GM13976 (cell line): ENCODE results near the gene EIF1AD.

ENCODE experiments used
- DNase-seq: peaks from one replicate; pipeline ENCODE4 v3.0.0; 2012; ENCODE audit warnings: low spot score
- in situ Hi-C: fragments of 300-500 bp; cut with MboI; formaldehyde crosslinking; loops from one replicate; pipeline ENCODE4 v1.12.0; 2022; ENCODE audit warnings: low sequenced_read_pairs, mixed read lengths, inconsistent platforms; ENCODE audit not compliant: unreplicated experiment
- TF ChIP-seq, protein P1 (sequence below): IDR thresholded peaks from 2 replicates; pipeline ENCODE4 v1.5.1; 2012; ENCODE audit warnings: borderline replicate concordance, mild to moderate bottlenecking; ENCODE audit not compliant: insufficient read depth; ENCODE audit errors: extremely low read depth, missing control alignments, control extremely low read depth

EIF1AD gene

GRCh38 chr11:66001942-66002647 is at the start of gene EIF1AD, which contains the start of gene BANF1:
EIF1AD (minus strand) TSS chr11:66002157; CDS start chr11:66000389, 1,768 bp downstream.
BANF1 (plus strand) TSS chr11:66002503; CDS start chr11:66003251, 748 bp downstream.
- TF ChIP-seq, protein P1, sequence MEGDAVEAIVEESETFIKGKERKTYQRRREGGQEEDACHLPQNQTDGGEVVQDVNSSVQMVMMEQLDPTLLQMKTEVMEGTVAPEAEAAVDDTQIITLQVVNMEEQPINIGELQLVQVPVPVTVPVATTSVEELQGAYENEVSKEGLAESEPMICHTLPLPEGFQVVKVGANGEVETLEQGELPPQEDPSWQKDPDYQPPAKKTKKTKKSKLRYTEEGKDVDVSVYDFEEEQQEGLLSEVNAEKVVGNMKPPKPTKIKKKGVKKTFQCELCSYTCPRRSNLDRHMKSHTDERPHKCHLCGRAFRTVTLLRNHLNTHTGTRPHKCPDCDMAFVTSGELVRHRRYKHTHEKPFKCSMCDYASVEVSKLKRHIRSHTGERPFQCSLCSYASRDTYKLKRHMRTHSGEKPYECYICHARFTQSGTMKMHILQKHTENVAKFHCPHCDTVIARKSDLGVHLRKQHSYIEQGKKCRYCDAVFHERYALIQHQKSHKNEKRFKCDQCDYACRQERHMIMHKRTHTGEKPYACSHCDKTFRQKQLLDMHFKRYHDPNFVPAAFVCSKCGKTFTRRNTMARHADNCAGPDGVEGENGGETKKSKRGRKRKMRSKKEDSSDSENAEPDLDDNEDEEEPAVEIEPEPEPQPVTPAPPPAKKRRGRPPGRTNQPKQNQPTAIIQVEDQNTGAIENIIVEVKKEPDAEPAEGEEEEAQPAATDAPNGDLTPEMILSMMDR, result no peak
- peak; percentile 93 for DNase-seq
- in situ Hi-C loops, result no loop called here

DNA sequence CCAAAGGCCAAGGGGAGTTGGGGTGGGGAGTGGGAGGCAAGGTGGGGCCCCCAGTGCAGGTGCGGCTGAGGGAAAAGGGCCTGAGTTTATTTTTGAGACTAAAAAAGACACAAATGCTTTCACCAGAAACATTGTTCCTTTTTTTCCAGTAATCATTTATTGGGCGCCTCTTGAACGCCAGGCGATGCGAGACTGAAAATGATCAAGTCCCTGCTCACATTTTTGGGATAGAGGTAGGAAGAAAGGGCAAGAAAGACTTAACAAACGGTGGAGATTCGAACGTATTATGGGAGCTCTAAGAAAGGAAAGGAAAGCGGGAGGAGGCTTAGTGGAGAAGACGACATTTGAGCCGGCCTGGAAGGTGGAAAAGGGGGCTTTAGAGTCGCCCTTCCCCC is 49.4 kb upstream of the EIF1AD start:
- in situ Hi-C loops, result no loop called here
- TF ChIP-seq, protein P1, result no peak
- no peak for DNase-seq

DNA sequence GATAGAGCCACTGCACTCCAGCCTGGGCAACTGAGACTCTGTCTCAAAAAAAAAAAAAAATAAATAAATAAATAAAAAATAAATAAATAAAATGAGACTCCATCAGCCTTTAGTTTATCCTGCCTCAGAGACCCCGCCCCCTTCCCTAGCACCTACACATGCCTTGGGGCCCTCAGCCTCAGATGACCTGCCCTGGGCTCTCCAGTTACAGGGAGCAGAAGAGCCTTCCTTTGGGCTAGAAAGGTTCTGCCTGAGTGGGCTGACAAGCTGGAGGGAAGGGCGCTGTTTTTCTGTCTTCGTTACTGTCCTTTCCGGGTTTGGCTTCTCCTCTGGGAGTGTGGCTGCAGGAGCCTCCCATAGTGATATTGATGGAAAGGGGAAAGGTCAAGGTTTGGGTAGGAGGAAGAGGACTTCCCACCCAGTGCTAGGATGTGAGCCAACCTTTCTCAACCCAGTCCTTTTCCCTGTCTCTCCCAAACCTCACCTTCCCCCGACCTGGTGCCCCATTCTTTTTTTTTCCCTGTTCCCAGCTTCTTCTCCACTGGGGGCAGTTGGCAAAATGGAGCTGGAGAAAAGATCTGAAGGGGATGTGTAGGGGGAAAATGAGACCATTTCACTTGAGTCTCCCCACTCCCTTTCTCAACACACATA is 48.7 kb upstream of the EIF1AD start:
- in situ Hi-C loops, result no loop called here
- TF ChIP-seq, protein P1, result no peak
- no peak for DNase-seq

DNA sequence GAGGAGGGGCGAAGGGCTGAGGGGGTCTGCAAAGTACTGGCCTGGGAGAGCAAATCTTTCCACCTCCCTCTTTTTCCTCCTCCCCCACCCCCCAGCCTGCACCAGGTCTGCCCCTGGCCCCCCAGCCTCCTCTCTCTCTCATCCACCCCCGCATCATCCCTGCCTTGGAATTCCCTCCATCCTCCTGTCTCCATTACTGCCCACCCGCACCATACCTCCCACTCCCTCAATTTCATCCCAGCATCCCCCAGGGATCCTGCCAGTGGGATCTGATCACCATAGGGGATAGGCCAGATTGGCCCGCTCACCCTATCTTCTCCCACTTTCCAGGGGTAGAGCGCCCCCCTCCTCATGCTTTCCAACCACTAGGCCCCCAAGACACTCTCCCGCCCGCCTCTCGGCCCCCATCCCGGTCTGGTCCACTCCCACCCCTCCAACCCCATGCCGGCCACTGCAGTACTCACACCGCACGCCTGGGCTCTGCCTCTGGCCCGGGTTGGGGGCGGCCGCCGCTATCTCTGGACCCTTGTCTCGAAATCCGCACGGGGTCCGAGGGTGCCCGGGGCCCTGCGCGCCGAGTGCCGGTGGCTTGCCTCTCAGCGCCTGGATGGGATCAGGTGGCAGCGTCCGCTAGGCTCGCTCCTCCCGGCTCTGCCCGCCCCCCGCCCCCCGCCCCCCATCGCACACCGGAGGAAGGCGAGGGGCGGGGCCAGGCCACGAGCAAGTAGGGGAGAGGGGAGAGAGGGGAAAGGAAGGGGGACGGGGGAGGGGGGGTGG is 46.8 kb upstream of the EIF1AD start, which contains the start of gene GAL3ST3:
Gene GAL3ST3 (minus strand): TSS at position 615 of the 777 bp plus-strand sequence. CDS start 3,746 bp downstream, outside the sequence.
- TF ChIP-seq, protein P1, result no peak
- DNase-seq, result no peak
- in situ Hi-C loops, result no loop called here

DNA sequence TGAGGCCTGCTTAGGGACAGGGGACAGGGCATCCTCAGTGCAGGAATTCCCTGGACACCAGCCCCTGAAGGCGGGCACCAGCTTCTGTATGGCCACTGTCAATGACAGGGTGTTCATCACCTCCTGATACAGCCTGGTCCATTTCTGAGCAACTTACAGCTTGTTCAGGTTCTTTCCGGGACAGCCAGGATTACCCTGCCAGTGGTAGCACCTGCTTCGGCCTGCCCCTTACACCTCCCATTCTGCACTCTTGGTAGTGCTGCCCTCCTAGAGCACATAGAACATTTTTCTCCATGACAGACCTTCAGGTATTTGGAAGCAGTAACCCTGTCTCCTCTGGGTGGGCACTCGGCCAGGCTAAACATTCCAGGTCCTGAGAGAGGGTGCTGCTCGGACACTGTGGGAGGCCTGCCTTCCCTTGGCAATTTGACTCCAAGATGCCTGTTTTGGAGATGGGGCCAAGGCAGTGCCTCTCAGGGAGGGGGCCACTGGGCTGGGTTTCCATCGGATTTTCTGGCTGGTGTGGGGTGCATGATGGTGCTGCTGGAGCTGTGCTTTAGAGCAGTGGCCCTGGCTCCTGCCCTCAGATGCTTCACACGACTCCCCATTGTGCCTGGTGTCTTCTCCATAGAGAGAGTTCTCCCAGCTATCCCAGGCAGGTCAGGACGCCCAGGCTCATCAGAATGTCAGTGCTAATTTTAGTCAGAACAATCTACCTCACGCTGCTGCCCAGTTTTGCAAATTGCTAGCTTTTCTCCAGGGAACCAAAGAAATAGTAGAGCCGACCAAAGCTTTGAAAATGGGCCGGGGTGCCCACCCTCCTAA is 45.8 kb upstream of the EIF1AD start:
- no peak for DNase-seq
- TF ChIP-seq, protein P1, result no peak
- in situ Hi-C loops, result no loop called here
